Right atrium auricular region (tissue), 2 donors: ENCODE measurements around the gene KRTAP10-5. TPM values are rescaled to one million over a fixed set of nuclear protein-coding genes. Genes with fewer than 3 reads are reported as not detected.
"Not testable (repeated sequence)": the region's sequence is repeated elsewhere in the genome, so short reads cannot be mapped to it uniquely, and the experiment has no call there.

ENCODE experiments used
- DNase-seq: peaks from one replicate; pipeline ENCODE4 v3.0.0-alpha.2; 2019; ENCODE audit warnings: low spot score
- H3K27ac ChIP-seq, 2 donors: fragments of 200-600 bp; sonication (generic); 1 replicate in 1 of 2; 2 replicates in 1 of 2; pipeline ENCODE4 v1.5.1; 2016 to 2019
- H3K27me3 ChIP-seq, 2 donors: fragments of 200-600 bp; sonication (generic); one replicate each; pipeline versions ENCODE4 v1.5.1 to v1.6.0; 2017 to 2019
- H3K36me3 ChIP-seq: fragments of 200-600 bp; sonication (generic); one replicate; pipeline ENCODE4 v1.5.1; 2016
- H3K4me1 ChIP-seq, 2 donors: fragments of 200-600 bp; sonication (generic); one replicate each; pipeline versions ENCODE4 v1.5.1 to v1.6.0; 2017 to 2019
- H3K4me3 ChIP-seq, 2 donors: fragments of 200-600 bp; sonication (generic); 1 replicate in 1 of 2; 2 replicates in 1 of 2; pipeline ENCODE4 v1.5.1; 2017 to 2019; ENCODE audit warnings: mild to moderate bottlenecking in 1 of 2, moderate library complexity in 1 of 2
- H3K9me3 ChIP-seq, 2 donors: fragments of 200-600 bp; sonication (generic); one replicate each; pipeline ENCODE4 v1.5.1; 2019
- total RNA-seq, 2 donors: library from RNA; depleted of rRNA; stranded (reverse); fragments of >200 nt; gene quantifications; one replicate each; pipeline ENCODE4 v1.1.0, GENCODE V29; 2016
- TF ChIP-seq, protein P1 (sequence below), 2 donors: fragments of 200-600 bp; sonication (generic); IDR thresholded peaks; one replicate each; pipeline ENCODE4 v1.5.1; 2019; ENCODE audit warnings: antibody characterized with exemption in 2 of 2

The KRTAP10-5 gene
- total RNA-seq, 2 donors from 2014 or later, result not detected

DNA sequence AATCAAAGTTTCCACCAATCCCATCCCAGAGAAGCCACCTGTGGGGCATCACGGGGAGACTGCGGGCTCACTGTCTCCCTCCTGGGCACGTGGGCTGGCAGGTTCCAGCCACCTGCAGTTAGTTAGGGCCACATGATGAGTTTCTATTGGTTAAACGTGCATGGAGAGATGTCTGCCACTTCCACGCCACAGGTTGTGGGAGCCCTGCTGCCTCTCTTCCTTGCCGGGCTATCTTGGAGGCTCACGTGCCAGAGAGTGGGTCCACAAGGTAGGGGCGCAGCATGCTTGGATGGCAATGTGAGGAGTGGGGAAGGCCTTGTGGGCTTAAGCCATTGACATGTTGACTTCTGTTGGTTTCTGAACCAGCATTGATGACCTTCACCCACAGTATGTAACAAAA is 23.5 kb upstream of the KRTAP10-5 start:
- no peak for DNase-seq
- H3K27me3 ChIP-seq, result no peaks in the 10 kb centered on the region

GRCh38 chr21:44603109-44603875 is 22.9 kb upstream of the KRTAP10-5 start:
- Histone ChIP-seq H3K9me3 (peaks cover 0 to 4% of the 10 kb centered on the region in 2 donors), H3K27ac (no peak overlapping the region), H3K36me3 (no peaks in the 10 kb centered on the region), H3K27me3 (no peaks in the 10 kb centered on the region), H3K4me3 (no peak overlapping the region), H3K4me1 (no peaks in the 10 kb centered on the region)
- TF ChIP-seq, protein P1, sequence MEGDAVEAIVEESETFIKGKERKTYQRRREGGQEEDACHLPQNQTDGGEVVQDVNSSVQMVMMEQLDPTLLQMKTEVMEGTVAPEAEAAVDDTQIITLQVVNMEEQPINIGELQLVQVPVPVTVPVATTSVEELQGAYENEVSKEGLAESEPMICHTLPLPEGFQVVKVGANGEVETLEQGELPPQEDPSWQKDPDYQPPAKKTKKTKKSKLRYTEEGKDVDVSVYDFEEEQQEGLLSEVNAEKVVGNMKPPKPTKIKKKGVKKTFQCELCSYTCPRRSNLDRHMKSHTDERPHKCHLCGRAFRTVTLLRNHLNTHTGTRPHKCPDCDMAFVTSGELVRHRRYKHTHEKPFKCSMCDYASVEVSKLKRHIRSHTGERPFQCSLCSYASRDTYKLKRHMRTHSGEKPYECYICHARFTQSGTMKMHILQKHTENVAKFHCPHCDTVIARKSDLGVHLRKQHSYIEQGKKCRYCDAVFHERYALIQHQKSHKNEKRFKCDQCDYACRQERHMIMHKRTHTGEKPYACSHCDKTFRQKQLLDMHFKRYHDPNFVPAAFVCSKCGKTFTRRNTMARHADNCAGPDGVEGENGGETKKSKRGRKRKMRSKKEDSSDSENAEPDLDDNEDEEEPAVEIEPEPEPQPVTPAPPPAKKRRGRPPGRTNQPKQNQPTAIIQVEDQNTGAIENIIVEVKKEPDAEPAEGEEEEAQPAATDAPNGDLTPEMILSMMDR (IDR thresholded peaks at IDR 0.05), result no peak
- no peak for DNase-seq

More for the DNA sequence above, 23.5 kb upstream of the KRTAP10-5 start:
- Histone ChIP-seq H3K9me3 (peaks cover 0 to 2% of the 10 kb centered on the region in 2 donors), H3K4me1 (no peaks in the 10 kb centered on the region), H3K4me3 (no peak overlapping the region), H3K27ac (no peak overlapping the region), H3K36me3 (no peaks in the 10 kb centered on the region)
- TF ChIP-seq, protein P1 (IDR thresholded peaks at IDR 0.05), result no peak

- Histone ChIP-seq H3K4me1 (no peaks in the 10 kb centered on the region), H3K36me3 (no peaks in the 10 kb centered on the region), H3K27me3 (no peaks in the 10 kb centered on the region), H3K4me3 (no peak overlapping the region), H3K27ac (no peak overlapping the region), H3K9me3 (peaks cover 0 to 4% of the 10 kb centered on the region in 2 donors)
- no peak for DNase-seq
- TF ChIP-seq, protein P1 (IDR thresholded peaks at IDR 0.05), result no peak
Observed at GRCh38 chr21:44602463-44602850, 22.1 kb upstream of the KRTAP10-5 start.

DNA sequence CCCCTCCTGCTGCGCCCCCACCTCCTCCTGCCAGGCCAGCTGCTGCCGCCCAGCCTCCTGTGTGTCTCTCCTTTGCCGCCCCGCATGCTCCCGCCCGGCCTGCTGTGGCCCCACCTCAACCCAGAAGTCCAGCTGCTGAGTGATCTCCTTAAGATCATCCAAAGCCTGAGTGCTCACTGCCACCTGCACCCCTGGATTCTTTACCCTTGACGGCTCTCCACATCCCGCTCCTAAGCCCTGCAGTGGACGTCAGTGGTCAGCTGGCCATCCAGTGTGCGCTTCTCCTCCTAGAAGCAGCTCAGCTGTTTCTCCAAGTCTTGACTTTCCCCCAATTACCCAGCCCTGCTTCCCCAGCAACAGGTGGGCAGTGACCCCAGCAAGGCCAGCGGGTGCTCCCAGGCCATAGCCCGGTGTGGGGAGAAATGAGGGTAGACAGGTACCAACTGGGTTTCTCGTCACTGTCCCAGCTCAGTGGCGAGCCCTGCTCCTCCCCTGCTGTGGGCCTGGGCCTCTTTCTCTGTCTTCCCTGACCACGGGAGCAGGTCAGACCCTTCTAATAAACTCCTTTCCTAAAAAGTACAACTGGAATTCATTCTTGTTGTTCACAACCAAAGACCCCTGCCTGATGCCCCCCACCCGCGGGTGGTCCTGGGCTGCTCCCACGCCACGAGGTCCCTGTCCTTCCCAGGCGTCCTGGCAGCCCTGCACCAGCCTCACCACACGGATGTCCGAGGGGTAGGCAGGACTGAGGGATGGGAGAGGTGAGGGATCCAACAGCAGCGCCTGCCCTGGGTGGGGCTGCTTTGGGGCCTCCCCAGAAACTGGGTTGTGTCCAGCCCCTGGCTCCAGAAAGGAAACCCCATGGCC is 21.4 kb upstream of the KRTAP10-5 start:
- DNase-seq, result no peak
- no peaks in the 10 kb centered on the region for H3K4me1 ChIP-seq
- H3K27me3 ChIP-seq, result no peaks in the 10 kb centered on the region
- no peaks in the 10 kb centered on the region for H3K36me3 ChIP-seq
- no peak overlapping the region for H3K27ac ChIP-seq
- TF ChIP-seq, protein P1 (IDR thresholded peaks at IDR 0.05), result no peak
- H3K4me3 ChIP-seq, result no peak overlapping the region
- peaks cover 0 to 4% of the 10 kb centered on the region in 2 donors for H3K9me3 ChIP-seq

- not testable (repeated sequence) for H3K27ac ChIP-seq, DNase-seq, H3K9me3 ChIP-seq, H3K36me3 ChIP-seq, H3K4me3 ChIP-seq, H3K27me3 ChIP-seq, H3K4me1 ChIP-seq
Observed at GRCh38 chr21:44601091-44601490, 20.7 kb upstream of the KRTAP10-5 start.

DNA sequence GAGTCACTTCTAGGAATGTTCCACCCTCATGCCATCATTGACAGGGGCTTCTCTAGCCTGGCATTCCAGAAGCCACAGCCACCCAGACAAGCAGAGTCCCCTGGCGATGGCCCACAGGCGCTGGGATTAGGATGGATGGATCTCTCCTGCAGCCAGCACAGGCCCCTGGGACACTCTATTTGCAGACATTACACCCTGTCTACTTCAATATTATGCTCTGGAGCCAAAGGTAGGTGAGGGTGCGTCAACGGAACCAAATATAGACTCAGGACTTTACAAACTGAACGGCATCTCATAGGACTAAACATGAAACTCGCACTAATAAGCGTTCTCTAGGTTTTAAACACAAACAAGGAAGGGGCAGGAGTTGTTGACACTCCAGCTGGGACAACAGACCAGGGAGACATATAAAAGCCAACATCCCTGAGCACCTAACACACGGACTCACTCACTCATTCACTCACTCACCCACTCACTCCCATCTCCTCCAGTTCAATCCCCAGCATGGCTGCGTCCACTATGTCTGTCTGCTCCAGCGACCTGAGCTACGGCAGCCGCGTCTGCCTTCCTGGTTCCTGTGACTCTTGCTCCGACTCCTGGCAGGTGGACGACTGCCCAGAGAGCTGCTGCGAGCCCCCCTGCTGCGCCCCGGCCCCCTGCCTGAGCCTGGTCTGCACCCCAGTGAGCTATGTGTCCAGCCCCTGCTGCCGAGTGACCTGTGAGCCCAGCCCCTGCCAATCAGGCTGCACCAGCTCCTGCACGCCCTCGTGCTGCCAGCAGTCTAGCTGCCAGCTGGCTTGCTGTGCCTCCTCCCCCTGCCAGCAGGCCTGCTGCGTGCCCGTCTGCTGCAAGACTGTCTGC is 19.9 kb upstream of the KRTAP10-5 start, which contains the start of gene KRTAP10-7:
Gene KRTAP10-7, plus strand, starts transcription at position 480 of the 861 bp plus-strand sequence. Its CDS starts 25 bp downstream, at position 505.
- H3K4me1 ChIP-seq, H3K27ac ChIP-seq, H3K36me3 ChIP-seq, DNase-seq, H3K27me3 ChIP-seq, H3K9me3 ChIP-seq, H3K4me3 ChIP-seq: not testable (repeated sequence)
